Hematopoietic multipotent progenitor cell treated with erythropoietin and hydrocortisone succinate and interleukin-3 and kit ligand, for 4 days (in vitro differentiated cells): ENCODE data around the gene OR2L3.
"Not testable (repeated sequence)": the region's sequence is repeated elsewhere in the genome, so short reads cannot be mapped to it uniquely, and the experiment has no call there.

Experiments used
- DNase-seq: peaks from one replicate; pipeline ENCODE4 v3.0.0-alpha.2; 2015

OR2L3 gene

GRCh38 chr1:248046536-248046935 lies at the start of gene OR2L3:
TSS of gene OR2L3 (plus strand) at chr1:248046836. CDS start at chr1:248060682, 13,846 bp downstream.
- no peak for DNase-seq

GRCh38 chr1:247998811-247999210 lies 47.8 kb upstream of the OR2L3 start:
- DNase-seq: peak; percentile 74

- DNase-seq: no peak
Measured at GRCh38 chr1:248000169-248000568, 46.5 kb upstream of the OR2L3 start.

- no peak for DNase-seq
Measured at GRCh38 chr1:248007778-248008177, 38.9 kb upstream of the OR2L3 start.

GRCh38 chr1:248009681-248010080 lies 37.0 kb upstream of the OR2L3 start:
- no peak for DNase-seq

GRCh38 chr1:248013229-248013710 lies 33.4 kb upstream of the OR2L3 start, which contains the start of gene OR2L5:
TSS of gene OR2L5 (plus strand) at chr1:248013660. CDS start at chr1:248021948, 8,288 bp downstream.
- DNase-seq: no peak

- DNase-seq: no peak
Measured at GRCh38 chr1:248015803-248016202, 30.8 kb upstream of the OR2L3 start.

- no peak for DNase-seq
Measured at GRCh38 chr1:248029770-248030169, 16.9 kb upstream of the OR2L3 start, which contains the start of gene OR2L2. TSS of gene OR2L2 (plus strand) at chr1:248030070. CDS start at chr1:248038268, 8,198 bp downstream.

- DNase-seq: peak; percentile 5
Measured at GRCh38 chr1:248045209-248045608, 1.4 kb upstream of the OR2L3 start.

- DNase-seq: peak; percentile 4
Measured at GRCh38 chr1:248047008-248047407, 372 bp downstream of the OR2L3 start.

GRCh38 chr1:248054671-248055070 lies 8.0 kb downstream of the OR2L3 start:
- DNase-seq: peak; percentile 35

- no peak for DNase-seq
Measured at GRCh38 chr1:248055261-248055660, 8.6 kb downstream of the OR2L3 start.

- DNase-seq: no peak
Measured at GRCh38 chr1:248065071-248065470, 18.4 kb downstream of the OR2L3 start.

- no peak for DNase-seq
Measured at GRCh38 chr1:248065604-248066003, 19.0 kb downstream of the OR2L3 start.

GRCh38 chr1:248083864-248084263 lies 37.2 kb downstream of the OR2L3 start:
- not testable (repeated sequence) for DNase-seq

GRCh38 chr1:248094884-248095283 lies 48.2 kb downstream of the OR2L3 start, which contains the start of gene OR2L13:
TSS of gene OR2L13 (plus strand) at chr1:248095184. CDS start at chr1:248099376, 4,192 bp downstream.
- DNase-seq: no peak

GRCh38 chr1:248098529-248098928 lies 51.9 kb downstream of the OR2L3 start:
- no peak for DNase-seq

GRCh38 chr1:248102847-248103246 lies 56.2 kb downstream of the OR2L3 start:
- DNase-seq: no peak

GRCh38 chr1:248111157-248111556 lies 64.5 kb downstream of the OR2L3 start:
- DNase-seq: peak; percentile 16
